ENCODE data around the gene TTLL8.
"Not testable (repeated sequence)": the region's sequence is repeated elsewhere in the genome, so short reads cannot be mapped to it uniquely, and the experiment has no call there.

The TTLL8 gene

DNA sequence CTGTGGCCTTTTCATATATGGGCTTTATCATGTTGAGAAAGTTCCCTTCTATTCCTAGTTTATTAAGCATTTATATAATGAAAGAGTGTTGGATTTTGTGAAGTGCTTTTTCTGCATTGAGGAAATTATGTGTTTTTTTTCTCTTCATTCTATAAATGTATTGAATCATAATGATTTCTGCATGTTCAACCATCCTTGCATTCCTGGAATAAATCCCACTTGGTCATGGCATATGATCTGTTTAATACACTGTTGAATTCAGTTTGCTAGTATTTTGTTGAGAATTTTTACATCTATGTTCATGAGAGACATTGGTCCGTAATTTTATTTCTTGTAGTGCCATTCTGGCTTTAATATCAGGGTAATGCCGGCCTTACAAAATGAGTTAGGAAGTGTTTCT is 71.8 kb downstream of the TTLL8 start:
- Histone ChIP-seq H3K4me3 (no peak overlapping the region), H3K9me3 (peaks cover 10% of the 10 kb centered on the region), H3K36me3 (replicated peaks) (no peaks in the 10 kb centered on the region), H3K4me1 (no peaks in the 10 kb centered on the region), H3K27me3 (ENCODE audit: low read depth) (no peaks in the 10 kb centered on the region)
- in situ Hi-C loops (cut with MboI; ENCODE audit: low sequenced_read_pairs), result no loop called here
- no peak for DNase-seq (ENCODE audit: low spot score in 2 of 2)

- H3K4me3 ChIP-seq, result no peak overlapping the region
Measured at GRCh38 chr22:49983148-49984042, 74.7 kb downstream of the TTLL8 start.

DNA sequence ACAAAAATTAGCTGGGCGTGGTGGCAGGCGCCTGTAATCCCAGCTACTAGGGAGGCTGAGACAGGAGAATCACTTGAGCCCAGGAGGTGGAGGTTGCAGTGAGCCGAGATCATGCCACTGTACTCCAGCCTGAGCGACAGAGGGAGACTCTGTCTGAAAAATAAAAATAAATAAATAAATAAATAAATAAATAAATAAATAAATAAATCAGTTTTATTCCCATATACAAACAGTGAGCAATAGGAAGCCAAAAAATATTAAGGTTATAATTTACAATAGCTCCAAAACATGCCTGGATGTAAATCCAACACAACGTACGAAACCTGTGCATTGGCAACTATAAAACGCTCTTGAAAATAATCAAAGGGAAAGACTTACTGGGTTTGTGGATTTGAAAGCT is 76.3 kb downstream of the TTLL8 start:
- H3K27me3 ChIP-seq (ENCODE audit: low read depth); H3K9me3 ChIP-seq; H3K4me3 ChIP-seq; DNase-seq (ENCODE audit: low spot score in 2 of 2); in situ Hi-C loops (cut with MboI; ENCODE audit: low sequenced_read_pairs); H3K36me3 ChIP-seq (replicated peaks); H3K4me1 ChIP-seq: not testable (repeated sequence)

More at GRCh38 chr22:49983148-49984042, 74.7 kb downstream of the TTLL8 start:
- no peaks in the 10 kb centered on the region for H3K36me3 ChIP-seq (replicated peaks)
- H3K9me3 ChIP-seq, result peaks cover 5% of the 10 kb centered on the region
- no peaks in the 10 kb centered on the region for H3K4me1 ChIP-seq
- in situ Hi-C loops (cut with MboI; ENCODE audit: low sequenced_read_pairs), result no loop called here
- H3K27me3 ChIP-seq (ENCODE audit: low read depth), result no peaks in the 10 kb centered on the region
- DNase-seq (ENCODE audit: low spot score in 2 of 2), result no peak

GRCh38 chr22:49979587-49980264 is 78.4 kb downstream of the TTLL8 start:
- H3K4me1 ChIP-seq, result peaks cover 4% of the 10 kb centered on the region
- peak; percentile 75 to 77 for DNase-seq (ENCODE audit: low spot score in 2 of 2)
- peaks cover 2% of the 10 kb centered on the region; the same call in 1 of the 2 replicates for H3K9me3 ChIP-seq
- in situ Hi-C loops (cut with MboI; ENCODE audit: low sequenced_read_pairs), result no loop called here
- no peak overlapping the region for H3K4me3 ChIP-seq
- no peaks in the 10 kb centered on the region for H3K27me3 ChIP-seq (ENCODE audit: low read depth)
- H3K36me3 ChIP-seq (replicated peaks), result no peaks in the 10 kb centered on the region

DNA sequence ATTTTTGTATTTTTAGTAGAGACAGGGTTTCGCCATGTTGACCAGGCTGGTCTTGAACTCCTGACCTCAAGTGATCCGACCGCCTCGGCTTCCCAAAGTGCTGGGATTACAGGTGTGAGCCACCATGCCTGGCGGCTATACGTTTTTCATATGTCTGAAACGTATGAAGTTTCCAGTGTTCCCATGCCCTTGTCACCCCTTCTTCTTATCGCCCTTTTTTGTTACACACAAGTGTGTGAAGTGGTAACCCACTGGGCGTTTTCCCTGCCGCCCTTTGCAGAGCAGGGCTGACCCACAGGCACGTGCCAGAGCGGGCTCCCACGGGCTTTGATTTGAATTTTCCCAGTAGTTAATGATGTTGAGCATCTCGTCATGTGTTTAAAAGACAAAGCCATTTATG is 80.5 kb downstream of the TTLL8 start:
- in situ Hi-C loops (cut with MboI; ENCODE audit: low sequenced_read_pairs), result no loop called here
- no peak for DNase-seq (ENCODE audit: low spot score in 2 of 2)
- Histone ChIP-seq H3K9me3 (peaks cover 2% of the 10 kb centered on the region; the same call in 1 of the 2 replicates), H3K36me3 (replicated peaks) (no peaks in the 10 kb centered on the region), H3K4me1 (peaks cover 4% of the 10 kb centered on the region), H3K27me3 (ENCODE audit: low read depth) (no peaks in the 10 kb centered on the region), H3K4me3 (no peak overlapping the region)

- Histone ChIP-seq H3K9me3 (no peaks in the 10 kb centered on the region; the same call in 1 of the 2 replicates), H3K27me3 (ENCODE audit: low read depth) (no peaks in the 10 kb centered on the region), H3K4me1 (peaks cover 9% of the 10 kb centered on the region), H3K4me3 (no peak overlapping the region), H3K36me3 (replicated peaks) (no peaks in the 10 kb centered on the region)
- in situ Hi-C loops (cut with MboI; ENCODE audit: low sequenced_read_pairs), result no loop called here
- peak in 1 of 2 experiments; percentile 19 for DNase-seq (ENCODE audit: low spot score in 2 of 2)
Measured at GRCh38 chr22:49976439-49977175, 81.5 kb downstream of the TTLL8 start.

DNA sequence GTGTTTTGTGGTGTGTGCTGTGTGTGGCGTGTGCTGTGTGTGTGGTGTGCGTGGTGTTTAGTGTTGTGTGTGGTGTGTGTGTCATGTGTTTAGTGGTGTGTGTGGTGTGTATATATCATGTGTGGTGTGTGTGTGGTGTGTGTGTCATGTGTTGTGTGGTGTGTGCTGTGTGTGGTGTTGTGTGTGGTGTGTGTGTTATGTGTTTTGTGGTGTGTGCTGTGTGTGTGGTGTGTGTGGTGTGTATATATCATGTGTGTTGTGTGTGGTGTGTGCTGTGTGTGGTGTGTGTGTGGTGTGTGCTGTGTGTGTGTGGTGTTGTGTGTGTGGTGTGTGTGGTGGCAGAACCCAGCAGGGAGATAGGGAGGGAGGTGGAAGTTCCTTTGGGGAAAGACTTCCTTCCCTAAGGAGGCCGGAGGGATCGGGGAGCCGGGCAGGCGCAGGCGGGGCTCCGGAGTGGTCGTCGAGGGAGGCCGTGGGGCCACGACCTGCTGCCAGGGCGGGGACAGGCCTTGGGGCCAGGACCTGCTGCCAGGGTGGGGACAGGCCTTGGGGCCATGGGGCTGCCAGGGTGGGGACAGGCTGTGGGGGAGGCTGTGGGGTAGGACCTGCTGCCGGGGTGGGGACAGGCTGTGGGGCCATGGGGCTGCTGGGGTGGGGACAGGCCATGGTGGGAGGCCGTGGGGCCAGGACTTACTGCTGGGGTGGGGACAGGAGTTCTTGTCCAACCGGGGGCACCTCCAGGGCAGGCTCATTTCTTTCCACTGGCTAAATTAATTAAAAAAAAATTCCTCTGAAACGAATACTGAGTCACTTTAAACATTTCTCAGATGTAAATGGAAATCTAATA is 82.3 kb downstream of the TTLL8 start:
- Histone ChIP-seq H3K9me3 (no peaks in the 10 kb centered on the region; the same call in 1 of the 2 replicates), H3K36me3 (replicated peaks) (no peaks in the 10 kb centered on the region), H3K27me3 (ENCODE audit: low read depth) (no peaks in the 10 kb centered on the region), H3K4me1 (peaks cover 17% of the 10 kb centered on the region), H3K4me3 (no peak overlapping the region)
- in situ Hi-C loops (cut with MboI; ENCODE audit: low sequenced_read_pairs), result no loop called here
- DNase-seq (ENCODE audit: low spot score in 2 of 2), result peak in 1 of 2 experiments; percentile 51

DNA sequence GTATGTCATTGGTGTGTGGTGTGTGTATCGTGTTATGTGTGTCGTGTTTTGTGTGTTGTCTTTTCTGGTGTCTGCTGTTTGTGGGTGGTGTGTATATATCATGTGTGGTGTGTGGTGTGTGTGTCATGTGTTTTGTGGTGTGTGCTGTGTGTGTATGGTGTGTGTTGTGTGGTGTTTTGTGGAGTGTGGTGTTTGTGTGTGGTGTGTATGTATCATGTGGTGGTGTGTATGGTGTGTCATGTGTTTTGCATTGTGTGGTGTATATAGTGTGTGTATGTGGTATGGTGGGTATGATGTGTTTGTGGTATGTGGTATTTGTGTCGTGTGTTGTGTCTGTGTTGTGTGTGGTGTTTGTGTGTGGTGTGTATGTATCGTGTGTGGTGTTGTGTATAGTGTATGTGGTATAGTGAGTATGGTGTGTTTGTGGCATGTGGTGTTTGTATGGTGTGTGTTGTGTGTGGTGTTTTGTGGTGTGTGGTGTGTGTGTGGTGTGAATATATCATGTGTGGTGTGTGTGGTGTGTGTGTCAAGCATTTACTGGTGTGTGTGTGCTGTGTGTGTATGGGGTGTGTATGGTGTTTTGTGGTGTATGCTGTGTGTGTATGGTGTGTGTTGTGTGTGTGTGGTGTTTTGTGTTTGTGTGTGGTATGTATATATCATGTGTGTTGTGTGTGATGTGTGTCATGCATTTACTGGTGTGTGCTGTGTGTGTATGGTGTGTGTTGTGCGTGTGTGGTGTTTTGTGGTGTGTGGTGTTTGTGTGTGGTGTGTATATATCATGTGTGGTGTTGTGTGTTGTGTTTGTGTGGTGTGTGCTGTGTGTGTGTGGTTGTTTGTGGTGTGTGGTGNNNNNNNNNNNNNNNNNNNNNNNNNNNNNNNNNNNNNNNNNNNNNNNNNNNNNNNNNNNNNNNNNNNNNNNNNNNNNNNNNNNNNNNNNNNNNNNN is 84.8 kb downstream of the TTLL8 start:
- Histone ChIP-seq H3K36me3 (replicated peaks) (no peaks in the 10 kb centered on the region), H3K4me1 (peaks cover 23% of the 10 kb centered on the region), H3K4me3 (no peak overlapping the region), H3K9me3 (no peaks in the 10 kb centered on the region), H3K27me3 (ENCODE audit: low read depth) (no peaks in the 10 kb centered on the region)
- peak in 1 of 2 experiments; percentile 9 for DNase-seq (ENCODE audit: low spot score in 2 of 2)
- in situ Hi-C loops (cut with MboI; ENCODE audit: low sequenced_read_pairs), result no loop called here

GRCh38 chr22:49972163-49973017 is 85.7 kb downstream of the TTLL8 start:
- no peaks in the 10 kb centered on the region for H3K9me3 ChIP-seq
- peaks cover 23% of the 10 kb centered on the region for H3K4me1 ChIP-seq
- H3K36me3 ChIP-seq (replicated peaks), result no peaks in the 10 kb centered on the region
- no peaks in the 10 kb centered on the region for H3K27me3 ChIP-seq (ENCODE audit: low read depth)
- in situ Hi-C loops (cut with MboI; ENCODE audit: low sequenced_read_pairs), result no loop called here
- H3K4me3 ChIP-seq, result no peak overlapping the region
- peak in 1 of 2 experiments; percentile 14 for DNase-seq (ENCODE audit: low spot score in 2 of 2)

DNA sequence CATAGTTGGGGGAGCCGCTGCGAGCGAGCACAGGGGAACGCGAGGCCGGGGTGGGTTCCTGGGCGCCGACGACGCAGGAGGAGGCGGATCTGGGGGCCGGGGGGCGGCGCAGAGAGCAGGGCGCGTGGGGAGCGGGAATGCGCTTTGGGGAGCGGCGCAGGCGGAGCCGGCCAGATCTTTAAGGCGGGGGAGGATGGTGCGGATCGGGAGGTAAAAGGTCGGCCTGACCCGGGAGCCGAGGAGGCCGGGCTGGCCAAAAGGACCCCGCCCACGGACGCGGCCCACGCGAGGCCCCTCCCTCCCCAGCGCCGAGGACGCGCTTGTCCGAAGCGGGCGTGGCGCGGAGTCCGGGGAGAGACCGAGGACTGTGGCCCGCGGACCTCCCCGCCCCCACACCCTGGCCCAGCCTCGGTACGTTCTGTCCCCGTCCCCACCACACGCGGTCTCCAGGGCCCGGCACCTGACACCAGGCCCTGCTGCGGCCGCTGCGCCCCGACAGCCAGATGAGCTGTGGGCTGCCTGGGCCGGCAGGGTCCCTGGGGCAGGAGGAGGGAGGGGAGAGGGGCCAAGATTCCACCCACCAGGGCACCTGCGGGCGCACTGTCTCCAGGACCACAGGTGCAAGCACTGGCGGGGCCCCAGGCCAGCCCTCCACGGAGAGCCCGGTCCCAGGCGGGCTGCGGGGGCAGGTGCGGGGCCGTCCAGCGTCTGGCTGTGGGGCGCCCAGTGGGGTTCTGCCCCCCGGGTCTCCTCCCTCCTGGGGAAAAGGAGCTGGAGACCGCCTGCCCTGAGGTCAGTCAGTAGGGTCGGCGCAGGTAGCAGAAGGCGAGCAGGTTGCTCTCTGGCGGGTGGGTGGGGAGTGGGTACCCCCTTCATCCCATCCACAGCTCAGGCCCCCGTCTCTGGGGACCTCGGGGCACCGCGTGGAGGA is 86.6 kb downstream of the TTLL8 start:
- Histone ChIP-seq H3K4me3 (peak overlapping the region; percentile 32), H3K9me3 (no peaks in the 10 kb centered on the region), H3K36me3 (replicated peaks) (no peaks in the 10 kb centered on the region), H3K27me3 (ENCODE audit: low read depth) (no peaks in the 10 kb centered on the region), H3K4me1 (peaks cover 23% of the 10 kb centered on the region)
- DNase-seq (ENCODE audit: low spot score in 2 of 2), result peak; percentile 21 to 70
- in situ Hi-C loops (cut with MboI; ENCODE audit: low sequenced_read_pairs), result no loop called here
